ENCODE measurements around the gene THOC5.
"Not testable (repeated sequence)": the region's sequence is repeated elsewhere in the genome, so short reads cannot be mapped to it uniquely, and the experiment has no call there.

Gene THOC5

GRCh38 chr22:29503811-29504372 lies 49.7 kb downstream of the THOC5 start:
- peak; percentile 72 for DNase-seq

- no peak for DNase-seq
Measured at GRCh38 chr22:29499852-29500251, 53.7 kb downstream of the THOC5 start.

- no peak for DNase-seq
Measured at GRCh38 chr22:29493636-29494035, 59.9 kb downstream of the THOC5 start.

GRCh38 chr22:29491012-29491411 lies 62.5 kb downstream of the THOC5 start:
- no peak for DNase-seq

GRCh38 chr22:29489127-29489780 lies 64.3 kb downstream of the THOC5 start:
- not testable (repeated sequence) for DNase-seq

GRCh38 chr22:29487426-29487986 lies 66.1 kb downstream of the THOC5 start:
- DNase-seq = no peak

- DNase-seq = no peak
Measured at GRCh38 chr22:29485448-29485847, 68.1 kb downstream of the THOC5 start.

GRCh38 chr22:29484642-29485041 lies 68.9 kb downstream of the THOC5 start:
- no peak for DNase-seq

GRCh38 chr22:29483254-29483653 lies 70.3 kb downstream of the THOC5 start:
- no peak for DNase-seq

GRCh38 chr22:29482726-29483125 lies 70.8 kb downstream of the THOC5 start:
- no peak for DNase-seq

GRCh38 chr22:29482253-29482652 lies 71.3 kb downstream of the THOC5 start:
- DNase-seq = no peak

- no peak for DNase-seq
Measured at GRCh38 chr22:29481265-29482000, 72.1 kb downstream of the THOC5 start.

GRCh38 chr22:29480512-29481264 lies 72.9 kb downstream of the THOC5 start:
- no peak for DNase-seq

- no peak for DNase-seq
Measured at GRCh38 chr22:29480262-29480511, 73.4 kb downstream of the THOC5 start.

GRCh38 chr22:29479417-29480261 lies 73.9 kb downstream of the THOC5 start, which contains the start of gene NEFH:
Gene NEFH (plus strand): TSS chr22:29480218. CDS start chr22:29480263, 45 bp downstream.
- DNase-seq = no peak

GRCh38 chr22:29478326-29479276 lies 75.0 kb downstream of the THOC5 start:
- DNase-seq = peak; percentile 38

GRCh38 chr22:29477723-29478318 lies 75.7 kb downstream of the THOC5 start:
- DNase-seq = no peak

- DNase-seq = no peak
Measured at GRCh38 chr22:29476116-29476515, 77.4 kb downstream of the THOC5 start.

- no peak for DNase-seq
Measured at GRCh38 chr22:29475550-29475949, 78.0 kb downstream of the THOC5 start.

GRCh38 chr22:29473001-29473400 lies 80.6 kb downstream of the THOC5 start:
- peak; percentile 13 for DNase-seq
